Spleen (tissue), 7 donors: ENCODE data around the gene CTSH.

ENCODE experiments used
- POLR2AphosphoS5 ChIP-seq, 3 donors: sonication (generic); formaldehyde crosslinking; IDR thresholded peaks; one replicate each; pipeline ENCODE4 v1.5.1; 2017; ENCODE audit warnings: antibody characterized with exemption in 3 of 3
- TF ChIP-seq, protein P1 (sequence below), 11 experiments: fragments of 200-600 bp in 7 of 11; fragments of 450-650 bp in 4 of 11; sonication (generic) in 4 of 11; IDR thresholded peaks in 8 of 11; conservative IDR thresholded peaks in 3 of 11; 1 replicate in 7 of 11; 2 replicates in 4 of 11; pipeline versions ENCODE4 v1.4.0 to v1.8.0; 2016 to 2021; ENCODE audit warnings: antibody characterized with exemption in 11 of 11, inconsistent platforms in 4 of 11, mild to moderate bottlenecking in 1 of 11
- donor health status: DM: no; HTN: no; CAD: no; lungs with moderate emphysema.
- donor health status: DM: no; HTN: no; CAD: no.
- donor health status: DM: no; HTN: no; CAD: no.

DNA sequence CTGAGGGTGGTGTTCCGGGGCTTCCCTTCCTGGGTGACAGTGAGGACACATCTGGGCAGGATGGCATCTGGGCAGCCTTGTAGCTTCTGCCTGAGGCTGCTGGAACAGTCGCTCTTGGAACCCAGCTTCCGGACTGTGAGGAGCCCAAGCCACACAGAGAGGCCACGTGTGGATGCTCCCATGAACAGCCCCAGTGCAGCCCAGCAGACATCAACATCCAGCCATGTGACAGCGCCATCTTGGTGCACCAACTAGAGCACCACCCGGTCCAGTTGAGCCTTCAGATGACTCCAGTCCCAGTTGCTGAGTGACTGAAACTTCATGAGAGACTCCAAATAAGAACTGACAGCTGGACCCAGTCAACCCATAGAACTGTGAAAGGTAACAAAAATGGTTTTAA is 15.5 kb upstream of the CTSH start:
- TF ChIP-seq, protein P1, sequence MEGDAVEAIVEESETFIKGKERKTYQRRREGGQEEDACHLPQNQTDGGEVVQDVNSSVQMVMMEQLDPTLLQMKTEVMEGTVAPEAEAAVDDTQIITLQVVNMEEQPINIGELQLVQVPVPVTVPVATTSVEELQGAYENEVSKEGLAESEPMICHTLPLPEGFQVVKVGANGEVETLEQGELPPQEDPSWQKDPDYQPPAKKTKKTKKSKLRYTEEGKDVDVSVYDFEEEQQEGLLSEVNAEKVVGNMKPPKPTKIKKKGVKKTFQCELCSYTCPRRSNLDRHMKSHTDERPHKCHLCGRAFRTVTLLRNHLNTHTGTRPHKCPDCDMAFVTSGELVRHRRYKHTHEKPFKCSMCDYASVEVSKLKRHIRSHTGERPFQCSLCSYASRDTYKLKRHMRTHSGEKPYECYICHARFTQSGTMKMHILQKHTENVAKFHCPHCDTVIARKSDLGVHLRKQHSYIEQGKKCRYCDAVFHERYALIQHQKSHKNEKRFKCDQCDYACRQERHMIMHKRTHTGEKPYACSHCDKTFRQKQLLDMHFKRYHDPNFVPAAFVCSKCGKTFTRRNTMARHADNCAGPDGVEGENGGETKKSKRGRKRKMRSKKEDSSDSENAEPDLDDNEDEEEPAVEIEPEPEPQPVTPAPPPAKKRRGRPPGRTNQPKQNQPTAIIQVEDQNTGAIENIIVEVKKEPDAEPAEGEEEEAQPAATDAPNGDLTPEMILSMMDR (IDR thresholded peaks at IDR 0.05 in 8 of 11, conservative IDR thresholded peaks at IDR 0.05 in 3 of 11): no peak
- TF ChIP-seq POLR2AphosphoS5 (IDR thresholded peaks at IDR 0.05): no peak
